GM19468 (cell line): ENCODE results near the gene SPG21.

Experiments
- ATAC-seq: cut with Tn5 transposase; IDR thresholded peaks from one replicate; pipeline ENCODE4 v1.9.1; 2021; ENCODE audit warnings: mild to moderate bottlenecking, moderate library complexity, moderate number of reproducible peaks; ENCODE audit not compliant: unreplicated experiment; ENCODE audit errors: extremely low read depth

The SPG21 gene

GRCh38 chr15:64943512-64944225, 46.0 kb downstream of the SPG21 start:
- ATAC-seq: no peak

- ATAC-seq: no peak
These were observed 47.4 kb downstream of the SPG21 start for GRCh38 chr15:64942356-64942755.

- no peak for ATAC-seq
These were observed 51.5 kb downstream of the SPG21 start for GRCh38 chr15:64938192-64938591.

GRCh38 chr15:64934023-64934422, 55.7 kb downstream of the SPG21 start:
- ATAC-seq: no peak

GRCh38 chr15:64931381-64931780, 58.3 kb downstream of the SPG21 start:
- ATAC-seq: no peak

GRCh38 chr15:64930778-64931371, 58.8 kb downstream of the SPG21 start:
- ATAC-seq: no peak

GRCh38 chr15:64930019-64930652, 59.6 kb downstream of the SPG21 start:
- ATAC-seq: no peak

- ATAC-seq: no peak
These were observed 61.0 kb downstream of the SPG21 start for GRCh38 chr15:64928626-64929220.

GRCh38 chr15:64926661-64927060, 63.1 kb downstream of the SPG21 start:
- no peak for ATAC-seq

GRCh38 chr15:64925335-64926330, 64.1 kb downstream of the SPG21 start:
- ATAC-seq: no peak

GRCh38 chr15:64923546-64923945, 66.2 kb downstream of the SPG21 start:
- no peak for ATAC-seq

GRCh38 chr15:64921711-64922110, 68.0 kb downstream of the SPG21 start:
- no peak for ATAC-seq

- no peak for ATAC-seq
These were observed 70.0 kb downstream of the SPG21 start for GRCh38 chr15:64919721-64920120.

GRCh38 chr15:64917211-64917610, 72.5 kb downstream of the SPG21 start:
- ATAC-seq: no peak

GRCh38 chr15:64916365-64916764, 73.3 kb downstream of the SPG21 start:
- ATAC-seq: no peak

GRCh38 chr15:64915518-64916227, 74.0 kb downstream of the SPG21 start:
- ATAC-seq: no peak
